HG03159 (cell line): ENCODE results near the gene ACTR1B.
"Not testable (repeated sequence)": the region's sequence is repeated elsewhere in the genome, so short reads cannot be mapped to it uniquely, and the experiment has no call there.

Experiments
- ATAC-seq: cut with Tn5 transposase; IDR thresholded peaks from one replicate; pipeline ENCODE4 v1.9.1; 2021; ENCODE audit warnings: mild to moderate bottlenecking, moderate library complexity; ENCODE audit not compliant: unreplicated experiment

Gene ACTR1B

DNA sequence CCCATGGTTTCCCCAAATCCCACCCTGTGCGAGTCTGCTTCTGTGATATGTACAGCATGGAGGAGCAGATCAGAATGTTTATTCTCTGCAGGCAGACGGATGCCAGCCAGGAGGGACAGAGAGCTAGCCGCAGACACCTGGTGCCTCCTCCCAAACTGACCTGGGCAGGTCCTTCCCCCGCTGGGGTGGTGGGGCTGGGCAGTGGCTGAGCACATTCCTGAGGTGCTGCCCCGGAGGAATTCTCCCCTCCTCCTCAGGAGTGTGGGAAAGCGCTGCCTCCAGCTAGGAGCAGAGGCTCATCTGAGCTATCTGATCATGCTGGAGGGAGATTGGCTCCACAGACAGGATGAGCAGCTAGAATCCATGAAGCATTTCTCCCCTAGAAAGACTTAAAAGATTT lies 27.3 kb upstream of the ACTR1B start:
- no peak for ATAC-seq

DNA sequence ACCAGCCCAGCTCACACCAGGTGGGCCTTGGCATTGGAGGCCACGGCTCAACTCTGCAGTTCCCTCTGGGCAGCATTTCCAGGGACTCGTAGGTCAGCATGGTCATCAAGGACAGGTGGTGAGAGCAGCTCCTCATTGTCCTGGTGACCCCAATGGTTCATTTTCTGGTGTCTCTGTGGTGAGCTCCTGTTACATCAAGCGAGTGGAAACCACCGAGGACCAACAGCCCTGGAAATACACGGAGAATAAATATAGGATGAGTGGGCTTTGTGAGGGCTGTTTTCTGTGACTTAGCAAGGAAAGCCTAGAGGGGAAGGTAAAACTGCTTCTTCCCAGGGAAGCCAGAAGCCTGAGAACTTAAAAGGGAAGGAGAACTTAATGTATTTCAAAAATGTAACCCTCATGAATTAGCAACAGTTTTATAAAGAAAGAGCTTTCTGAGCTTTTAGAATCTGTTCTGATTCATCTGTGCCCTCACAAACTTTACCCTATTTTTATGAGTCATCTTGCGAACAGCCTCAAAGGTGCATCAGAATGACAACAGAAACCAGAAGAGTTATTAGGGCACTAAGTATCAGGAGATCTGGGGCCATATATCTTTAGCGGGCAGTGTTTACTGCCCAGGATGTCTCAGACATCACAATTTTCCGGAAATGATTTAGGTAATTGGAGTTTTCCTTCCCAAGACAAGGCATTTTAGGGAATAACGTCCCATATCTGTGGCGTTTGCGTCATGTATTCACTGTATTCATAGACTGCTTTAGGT lies 24.4 kb upstream of the ACTR1B start:
- ATAC-seq, result no peak

DNA sequence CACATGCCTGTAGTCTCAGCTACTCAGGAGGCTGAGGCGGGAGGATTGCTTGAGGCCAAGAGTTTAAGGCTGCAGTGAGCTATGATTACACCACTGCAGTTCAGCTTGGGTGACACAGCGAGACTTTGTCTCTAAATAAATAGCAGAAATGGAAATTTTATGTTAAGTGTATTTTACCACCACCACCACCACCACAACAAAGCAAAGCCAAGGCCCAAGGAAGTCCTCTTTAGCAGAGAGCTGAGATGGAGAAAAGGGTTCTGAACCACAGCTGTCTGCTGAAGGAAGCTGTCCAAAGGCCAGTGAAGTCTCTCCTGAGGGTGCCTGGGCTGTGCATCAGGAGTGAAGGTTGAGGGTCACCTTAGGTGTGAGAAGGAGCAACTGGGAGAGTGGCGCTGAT lies 23.4 kb upstream of the ACTR1B start:
- not testable (repeated sequence) for ATAC-seq

DNA sequence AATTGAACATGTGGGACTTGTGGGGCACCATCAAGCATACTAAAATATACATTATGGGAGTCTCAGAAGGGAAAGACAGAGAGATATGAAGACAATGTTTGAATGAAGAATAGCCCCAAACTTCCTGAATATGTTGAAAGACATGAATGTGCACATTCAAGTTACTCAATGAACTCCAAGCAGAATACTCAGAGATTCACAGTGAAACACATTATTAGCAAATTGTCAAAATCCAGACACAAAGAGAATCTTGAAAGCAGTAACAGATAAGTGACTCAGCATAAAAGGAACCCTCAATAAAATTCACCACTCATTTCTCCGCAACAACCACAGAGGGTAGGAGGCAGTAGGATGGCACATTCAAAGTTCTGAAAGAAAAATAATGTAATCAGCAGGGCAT lies 14.5 kb upstream of the ACTR1B start:
- no peak for ATAC-seq

DNA sequence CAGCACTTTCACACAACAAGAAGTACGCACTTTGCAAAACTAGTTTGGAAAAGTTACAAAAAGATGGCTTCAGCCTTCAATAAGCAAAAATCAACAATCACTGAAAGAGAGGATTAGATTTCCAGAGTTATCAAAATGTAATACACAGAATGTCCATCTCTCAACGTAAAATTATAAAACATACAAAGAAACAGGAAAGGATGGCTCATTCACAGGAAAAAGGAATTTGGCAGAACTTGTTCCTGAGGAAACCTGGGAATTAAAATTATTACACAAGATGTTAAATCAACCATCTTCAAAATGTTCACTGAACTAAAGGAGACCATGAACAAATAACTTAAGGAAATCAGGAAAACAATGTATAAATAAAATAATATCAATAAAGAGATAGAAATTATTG lies 13.6 kb upstream of the ACTR1B start:
- no peak for ATAC-seq

DNA sequence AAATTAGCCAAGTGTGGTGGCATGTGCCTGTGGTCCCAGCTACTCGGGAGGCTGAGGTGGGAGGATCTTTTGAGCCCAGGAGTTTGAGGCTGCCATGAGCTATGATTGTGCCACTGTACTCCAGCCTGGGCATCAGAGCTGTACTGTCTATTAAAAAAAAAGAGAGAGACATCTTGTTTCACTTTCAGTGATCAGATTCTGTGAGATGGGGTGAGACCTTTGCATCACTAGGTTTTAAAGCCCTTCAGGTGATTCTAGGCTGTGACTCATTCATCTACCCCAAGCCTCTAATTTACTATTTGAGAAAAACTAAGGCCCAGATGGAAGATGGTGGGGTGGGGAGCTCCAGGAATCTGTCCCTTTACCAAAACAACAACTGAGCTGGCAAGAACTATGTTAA lies 12.8 kb upstream of the ACTR1B start:
- no peak for ATAC-seq

DNA sequence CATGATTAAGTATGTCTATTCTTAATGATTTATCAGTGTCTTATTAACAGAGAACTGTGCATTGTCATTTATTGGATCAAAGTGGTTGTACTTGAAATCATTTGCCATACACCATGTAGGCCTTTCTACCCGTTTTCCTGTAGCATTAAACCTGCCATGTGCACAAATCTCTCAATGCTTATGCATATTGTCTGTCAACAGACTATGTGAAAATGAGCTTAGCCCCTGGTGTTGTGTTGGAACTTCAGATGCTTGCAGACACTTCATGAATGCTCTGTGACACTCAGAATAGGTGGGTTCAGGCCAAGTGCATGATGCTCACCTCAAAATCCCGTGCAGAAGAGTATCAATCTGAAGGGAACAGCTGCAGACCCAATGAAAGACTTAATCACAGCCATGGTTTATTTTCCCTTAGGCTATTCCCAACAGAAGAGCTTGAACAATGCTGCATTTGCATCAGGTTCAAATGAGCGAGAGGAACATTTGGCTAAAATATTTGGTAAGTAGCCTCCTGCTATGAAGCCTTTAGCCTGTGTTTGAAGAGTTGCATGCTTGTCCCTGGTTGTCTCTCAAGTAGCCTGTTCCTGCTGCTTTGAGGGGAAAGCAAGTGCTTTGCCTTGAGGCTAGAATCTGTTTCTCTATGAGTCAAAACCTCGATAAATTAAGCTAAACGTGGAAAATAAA lies 11.7 kb upstream of the ACTR1B start:
- ATAC-seq, result no peak

DNA sequence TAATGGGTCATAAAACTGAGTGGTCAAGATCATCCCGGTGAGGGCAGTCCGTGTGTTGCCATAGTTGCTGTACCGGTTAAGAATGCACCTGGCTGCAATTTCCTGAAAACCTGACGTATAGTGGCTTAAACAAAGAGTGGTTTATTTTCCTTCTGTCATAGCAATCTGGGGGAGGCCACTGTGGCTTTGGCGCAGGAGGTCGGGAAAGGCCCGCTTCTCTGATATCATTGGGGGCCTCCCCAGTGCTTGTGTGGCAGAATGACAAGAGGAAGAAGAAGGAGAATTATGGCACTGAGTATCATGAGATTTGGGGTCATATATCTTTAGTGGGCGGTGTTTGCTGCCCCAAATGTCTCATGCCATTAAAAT lies 10.1 kb upstream of the ACTR1B start:
- ATAC-seq, result no peak

DNA sequence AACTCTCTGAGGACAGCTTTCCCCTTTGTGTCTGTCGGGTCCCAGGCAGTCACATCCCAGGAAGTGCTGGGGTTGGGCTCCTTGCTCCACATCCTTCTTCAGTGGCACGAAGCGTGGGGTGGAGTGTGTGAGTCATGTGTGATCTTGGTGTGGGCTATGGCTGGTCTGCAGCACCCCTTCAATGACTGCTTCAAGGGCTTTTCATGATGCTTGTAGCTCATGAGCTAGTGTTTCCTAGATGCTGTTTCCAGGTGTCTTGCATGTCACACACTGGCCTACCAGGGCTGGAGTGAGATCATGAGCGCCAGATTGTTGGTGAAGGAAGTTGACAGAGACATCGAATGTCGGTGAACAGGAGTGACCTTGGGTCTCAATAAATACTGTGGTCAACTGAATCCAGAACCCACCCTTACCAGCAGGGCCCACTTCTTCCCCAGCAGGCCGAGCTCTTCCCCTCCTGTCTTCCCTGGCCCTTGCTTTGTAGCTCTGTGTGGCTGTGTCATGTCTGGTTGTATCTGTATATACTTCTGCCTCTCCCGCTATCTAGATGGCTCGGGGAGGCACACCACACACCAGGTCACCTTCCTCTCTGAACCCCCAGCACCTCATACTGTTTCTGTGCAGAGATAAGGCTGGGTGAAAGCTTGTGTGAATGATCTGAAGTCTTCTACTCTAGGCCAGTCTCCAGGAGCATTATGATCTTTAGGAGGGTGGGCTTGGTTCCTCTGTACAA lies 9.5 kb upstream of the ACTR1B start:
- ATAC-seq, result no peak

DNA sequence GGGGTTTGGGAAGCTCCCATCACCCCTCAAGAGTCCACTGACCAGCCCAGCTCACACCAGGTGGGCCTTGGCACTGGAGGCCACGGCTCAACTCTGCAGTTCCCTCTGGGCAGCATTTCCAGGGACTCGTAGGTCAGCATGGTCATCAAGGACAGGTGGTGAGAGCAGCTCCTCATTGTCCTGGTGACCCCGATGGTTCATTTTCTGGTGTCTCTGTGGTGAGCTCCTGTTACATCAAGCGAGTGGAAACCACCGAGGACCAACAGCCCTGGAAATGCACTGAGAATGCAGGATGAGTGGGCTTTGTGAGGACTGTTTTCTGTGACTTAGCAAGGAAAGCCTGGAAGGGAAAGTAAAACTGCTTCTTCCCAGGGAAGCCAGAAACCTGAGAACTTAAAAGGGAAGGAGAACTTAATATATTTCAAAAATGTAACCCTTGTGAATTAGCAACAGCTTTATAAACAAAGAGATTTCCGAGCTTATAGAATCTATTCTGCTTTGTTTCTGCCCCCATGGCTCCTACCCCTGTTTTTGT lies 8.8 kb upstream of the ACTR1B start:
- ATAC-seq, result not testable (repeated sequence)

DNA sequence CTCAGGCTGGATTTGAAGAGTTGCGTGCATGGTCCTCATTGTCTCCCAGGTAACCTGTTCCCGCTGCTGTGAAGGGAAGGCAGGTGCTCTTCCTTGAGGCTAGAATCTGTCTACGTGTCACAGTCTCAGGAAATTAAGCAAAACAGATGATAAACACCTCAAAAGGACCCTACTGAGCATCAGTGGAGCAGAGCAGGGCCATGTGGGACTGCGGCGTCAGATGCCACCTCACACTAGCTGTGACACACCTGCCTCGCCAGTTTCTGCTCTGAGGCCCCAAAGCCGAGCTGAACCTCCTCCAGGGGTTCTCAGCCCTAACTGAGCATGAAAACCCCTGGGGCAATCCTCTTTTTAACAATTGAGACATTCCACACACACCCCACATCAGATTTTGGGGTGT lies 7.7 kb upstream of the ACTR1B start:
- ATAC-seq, result no peak

DNA sequence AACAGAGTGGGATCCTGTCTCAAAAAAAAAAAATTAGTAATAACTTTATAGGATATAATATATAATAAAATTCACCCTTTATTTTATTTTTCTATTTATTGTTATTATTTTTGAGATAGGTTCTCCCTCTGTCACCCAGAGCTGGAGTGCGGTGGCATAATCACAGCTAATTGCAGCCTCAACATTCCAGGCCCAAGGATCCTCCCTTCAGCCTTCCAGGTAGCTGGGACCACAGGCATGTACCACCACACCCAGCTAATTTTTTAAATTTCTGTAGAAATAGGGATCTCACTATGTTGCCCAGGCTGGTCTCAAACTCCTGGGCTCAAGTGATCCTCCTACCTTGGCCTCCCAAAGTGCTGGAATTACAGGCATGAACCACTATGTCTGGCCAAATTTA lies 6.6 kb upstream of the ACTR1B start:
- ATAC-seq, result no peak

DNA sequence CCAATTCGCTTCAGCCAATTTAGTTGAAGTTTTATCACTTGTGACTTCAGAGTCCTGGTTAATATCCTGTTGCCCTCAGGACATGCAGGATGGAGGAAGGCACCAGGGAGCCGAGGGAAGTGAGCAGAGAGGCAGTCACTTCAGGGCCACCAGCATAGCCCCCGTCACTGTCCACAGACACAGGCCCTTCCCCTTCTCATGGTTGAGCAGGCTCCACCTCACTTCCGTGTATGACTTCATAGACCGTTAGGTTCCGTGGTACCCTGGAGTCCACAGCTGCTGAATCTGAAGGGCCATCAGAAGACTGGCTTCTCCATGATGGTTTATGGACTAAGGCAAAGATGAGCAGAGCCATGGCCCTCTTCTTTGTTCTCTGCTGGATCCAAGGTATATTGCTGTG lies 5.6 kb upstream of the ACTR1B start, which contains the start of gene C2orf92:
Gene C2orf92 (plus strand): TSS at position 266 of the 400 bp plus-strand sequence. CDS start 76 bp downstream, at position 342.
- ATAC-seq, result no peak

DNA sequence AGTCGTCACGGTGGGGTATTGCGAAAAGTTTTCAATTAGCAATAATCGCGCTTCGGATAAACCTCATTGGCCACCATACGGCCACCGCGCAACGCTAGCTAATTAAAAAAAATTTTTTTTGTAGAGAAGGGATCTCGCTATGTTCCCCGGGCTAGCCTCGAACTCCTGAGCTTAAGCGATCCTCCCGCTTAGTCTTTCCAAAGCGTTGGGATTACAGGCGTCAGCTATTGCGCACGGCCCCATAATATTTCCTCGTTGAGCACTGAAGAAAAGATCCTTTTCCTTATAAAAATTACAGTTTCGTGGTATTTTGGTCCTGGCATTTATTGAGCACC lies 759 bp upstream of the ACTR1B start:
- ATAC-seq, result no peak

DNA sequence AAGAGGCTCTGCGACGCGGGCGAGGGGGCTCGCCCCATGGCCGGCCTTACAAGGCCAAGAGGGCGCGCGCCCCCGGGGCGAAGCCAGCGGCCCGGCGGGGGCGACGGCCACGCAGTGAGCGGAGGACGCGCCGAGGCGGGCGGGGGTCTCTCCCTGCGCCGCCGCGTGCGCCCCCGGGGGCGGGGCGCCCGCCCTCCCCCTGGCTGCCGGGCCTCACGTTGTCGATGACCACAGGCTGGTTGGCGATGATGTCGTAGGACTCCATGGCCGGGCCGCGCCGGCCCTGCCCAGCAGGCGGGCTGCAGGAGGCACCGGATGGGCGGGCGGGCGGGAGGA lies 250 bp downstream of the ACTR1B start:
- ATAC-seq, result peak; percentile 38

DNA sequence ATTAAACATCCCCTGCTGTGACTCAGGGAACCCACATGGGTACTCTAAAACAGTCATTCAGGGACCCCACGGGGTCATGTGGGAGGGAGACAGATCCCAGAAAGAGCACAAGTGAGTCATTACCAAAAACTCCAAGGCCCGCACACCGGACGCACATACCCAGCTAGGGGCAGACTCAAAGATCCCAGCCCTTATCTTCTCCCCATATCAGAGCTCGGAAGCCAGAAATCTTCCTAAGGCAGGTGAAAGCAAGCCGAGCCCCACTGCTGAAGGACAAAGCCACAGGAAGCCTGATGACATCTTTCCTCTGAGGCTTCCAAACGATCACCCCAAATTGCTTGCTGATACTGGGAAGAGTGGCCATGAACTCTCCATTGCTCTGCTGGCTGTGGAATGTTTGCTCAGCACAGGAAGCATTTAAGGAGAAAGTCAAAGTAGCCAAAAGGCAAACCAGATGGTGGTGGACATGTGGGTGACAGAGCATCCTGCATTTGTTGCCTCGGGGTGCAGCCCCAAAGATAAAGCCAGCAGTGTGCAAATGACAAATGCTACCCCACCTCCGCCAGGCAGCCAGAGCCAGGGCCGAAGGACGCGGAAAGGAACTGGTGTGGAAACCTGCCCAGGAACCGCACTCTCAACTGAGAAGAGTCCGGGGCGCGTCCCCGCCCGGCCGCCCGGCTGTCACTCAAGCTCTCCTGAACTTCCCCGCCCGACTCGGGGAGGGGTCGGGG lies 784 bp downstream of the ACTR1B start:
- peak; percentile 51 for ATAC-seq

DNA sequence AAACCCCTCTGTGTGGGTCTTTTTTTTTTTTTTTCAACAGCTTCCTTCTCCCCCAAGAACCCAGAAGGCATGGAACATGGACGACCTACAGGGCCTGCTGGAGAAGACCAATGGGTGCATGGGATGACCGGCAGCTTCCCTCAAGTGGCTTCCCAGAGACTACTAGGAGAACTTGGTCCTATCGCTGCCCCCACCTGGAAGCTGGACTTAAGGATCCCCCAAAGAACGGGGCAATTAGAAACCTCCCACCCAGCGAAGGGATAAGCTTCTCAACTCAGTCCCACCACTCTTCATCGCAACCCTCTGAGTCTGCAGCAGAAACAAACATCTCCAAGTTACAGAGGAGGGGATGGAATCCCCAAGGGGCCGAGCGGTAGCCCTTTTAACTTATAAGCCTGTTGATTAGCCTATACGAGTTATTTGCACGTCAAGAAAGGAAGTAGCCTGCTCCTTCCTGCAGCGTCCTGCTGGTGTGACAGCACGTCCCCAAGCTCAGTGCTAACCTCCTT lies 1.4 kb downstream of the ACTR1B start:
- peak; percentile 25 for ATAC-seq

DNA sequence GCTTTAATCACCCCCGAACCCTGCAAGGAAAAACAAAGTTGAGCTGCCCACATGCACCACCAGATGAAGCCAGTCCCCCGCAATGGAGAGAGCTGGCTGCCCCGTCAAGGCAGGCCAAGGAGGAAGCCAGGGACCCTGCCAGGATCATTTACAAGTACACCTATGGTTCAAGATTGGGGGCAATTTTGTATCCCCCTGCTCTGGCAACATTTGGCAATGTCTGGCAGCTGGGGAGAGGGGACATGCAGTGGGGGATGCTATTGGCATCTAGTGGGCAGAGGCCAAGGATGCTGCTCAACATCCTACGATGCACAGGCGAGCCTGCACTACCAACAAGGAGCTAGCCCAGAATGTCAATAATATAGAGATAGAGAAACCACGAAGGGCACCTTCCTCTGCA lies 1.9 kb downstream of the ACTR1B start:
- ATAC-seq, result no peak

DNA sequence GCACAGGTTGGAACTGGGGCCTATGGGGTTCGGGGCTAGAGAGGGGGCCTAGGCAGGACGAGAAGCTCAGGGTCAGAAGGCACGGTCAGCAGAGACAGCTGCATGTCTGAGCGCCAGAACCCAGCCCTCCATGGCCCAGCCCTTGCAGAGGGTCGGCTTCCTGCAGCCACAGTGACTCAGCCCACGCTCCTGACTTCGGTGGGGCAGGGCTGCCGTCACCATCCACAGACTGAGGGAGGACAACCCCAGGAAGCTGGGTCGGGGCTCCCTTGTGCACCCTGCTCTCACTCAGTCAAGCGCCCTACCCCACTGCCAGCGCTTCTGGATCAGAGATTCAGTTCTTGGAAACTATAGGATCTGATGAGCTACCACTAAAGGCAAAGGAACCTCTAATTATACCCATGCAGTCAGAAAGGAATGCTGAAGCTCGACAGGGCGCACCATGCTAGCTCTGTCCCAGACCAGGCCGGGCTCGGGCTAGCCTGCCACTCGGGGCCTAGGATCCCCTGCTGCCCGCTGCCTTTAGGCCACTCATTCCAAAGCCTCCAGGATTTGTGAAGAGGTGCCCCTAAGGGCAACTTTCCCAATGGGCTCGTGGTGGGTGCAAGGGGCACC lies 3.0 kb downstream of the ACTR1B start:
- no peak for ATAC-seq

DNA sequence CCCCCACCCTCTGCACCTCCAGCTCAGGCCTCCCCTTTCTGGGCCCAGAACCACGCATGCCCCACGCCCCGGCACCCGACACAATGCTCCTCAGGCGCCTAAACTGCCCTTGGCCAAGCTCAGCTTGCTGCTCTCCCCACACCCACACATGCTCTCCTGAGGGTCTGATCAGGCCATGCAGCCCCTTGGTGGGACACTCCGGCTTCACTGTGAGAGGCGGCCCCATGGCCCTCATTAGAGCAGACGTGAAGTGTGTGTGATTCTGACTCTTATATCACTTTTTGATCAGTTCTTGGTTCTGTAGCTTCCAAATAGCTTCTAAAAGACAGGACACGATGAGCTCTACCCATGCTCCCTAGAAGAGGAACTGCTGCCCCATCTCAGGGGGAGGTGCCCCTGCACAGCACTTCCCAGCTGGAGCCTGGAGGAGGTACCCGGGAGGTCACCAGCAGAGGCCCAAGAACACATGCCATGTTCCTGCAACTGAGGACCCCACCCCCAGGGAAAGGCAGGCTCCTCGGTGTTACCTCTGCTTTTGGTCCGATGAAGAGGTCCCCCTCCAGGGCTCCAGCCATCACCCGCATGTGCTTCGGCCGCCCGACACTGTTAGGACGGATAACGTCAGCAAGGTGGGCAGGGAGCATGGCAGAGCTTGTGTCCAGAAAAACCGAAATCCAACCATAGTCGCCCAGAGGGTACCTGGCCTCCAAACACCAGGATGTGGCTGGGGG lies 3.6 kb downstream of the ACTR1B start:
- ATAC-seq, result no peak
